HS-5 (cell line): ENCODE data around the gene PEX11A.
A peak's percentile ranks its signal among the peaks of the same experiment; 100 is the strongest.

Experiments
- DNase-seq: peaks from one replicate; pipeline ENCODE4 v3.0.0-alpha.2; 2012; ENCODE audit warnings: low read depth

The PEX11A gene

DNA sequence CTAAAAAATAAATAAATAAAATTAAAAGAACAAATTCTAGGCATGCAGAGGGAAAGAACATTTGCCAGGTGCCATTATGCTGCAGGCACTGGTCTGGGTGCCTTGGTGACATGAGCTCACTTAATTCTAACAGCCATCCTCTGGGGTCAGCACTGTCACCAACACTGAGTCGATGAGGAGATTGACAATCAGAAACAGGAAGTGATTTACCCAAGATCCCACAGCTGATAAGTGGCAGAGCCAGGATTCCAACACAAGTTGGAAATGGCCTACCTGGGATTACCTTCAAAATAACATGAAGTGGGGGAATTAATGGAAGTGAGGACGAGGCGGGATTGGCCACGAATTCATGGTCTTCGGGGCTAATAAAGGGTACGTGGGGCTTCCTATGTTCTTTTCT, 14.9 kb downstream of the PEX11A start:
- DNase-seq = no peak

DNA sequence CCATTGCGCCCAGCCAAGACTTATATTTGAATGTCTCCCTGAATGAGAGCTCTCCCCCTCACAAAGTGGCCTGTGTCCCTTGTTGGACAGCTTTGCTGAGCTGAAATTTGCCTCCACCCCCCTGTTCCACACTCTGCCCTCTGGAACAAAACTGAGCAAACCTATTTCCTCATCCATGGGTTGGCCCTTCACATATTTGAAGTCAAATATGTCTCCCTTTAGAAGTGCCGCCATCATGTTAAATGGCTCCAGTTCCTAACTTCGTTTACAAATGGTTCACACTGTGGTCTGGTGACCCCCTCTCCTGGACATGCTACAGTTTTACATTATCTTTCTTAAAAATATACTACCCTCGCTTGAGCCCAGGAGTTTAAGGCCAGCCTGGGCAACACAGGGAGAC, 16.0 kb downstream of the PEX11A start:
- no peak for DNase-seq

- DNase-seq = no peak
Measured at GRCh38 chr15:89673165-89673512, 17.4 kb downstream of the PEX11A start.

- DNase-seq = no peak
Measured at GRCh38 chr15:89672221-89673164, 18.1 kb downstream of the PEX11A start.

GRCh38 chr15:89671687-89672086, 18.9 kb downstream of the PEX11A start:
- no peak for DNase-seq

GRCh38 chr15:89670971-89671560, 19.5 kb downstream of the PEX11A start:
- no peak for DNase-seq

DNA sequence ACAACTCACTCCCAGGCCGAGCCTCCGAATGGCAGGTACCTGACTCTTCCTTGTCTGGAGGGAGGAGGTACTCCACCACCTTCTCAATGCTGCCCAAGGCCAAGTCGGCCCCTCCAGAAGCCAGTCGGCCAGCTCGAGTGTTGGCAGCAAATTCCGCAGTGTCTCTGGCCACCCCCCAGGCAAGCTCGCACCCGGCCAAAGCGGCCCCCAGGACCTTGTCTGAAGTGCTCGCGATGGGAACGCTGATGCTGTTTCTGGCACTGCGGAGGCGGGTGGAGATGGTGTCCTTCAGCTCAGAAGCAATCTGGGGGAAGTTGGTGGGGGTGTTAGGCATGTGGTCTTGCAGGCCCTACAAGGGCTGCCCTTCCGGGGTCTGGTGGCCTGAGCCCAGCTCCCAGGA, 20.6 kb downstream of the PEX11A start:
- no peak for DNase-seq

GRCh38 chr15:89669309-89669865, 21.2 kb downstream of the PEX11A start:
- DNase-seq = no peak

DNA sequence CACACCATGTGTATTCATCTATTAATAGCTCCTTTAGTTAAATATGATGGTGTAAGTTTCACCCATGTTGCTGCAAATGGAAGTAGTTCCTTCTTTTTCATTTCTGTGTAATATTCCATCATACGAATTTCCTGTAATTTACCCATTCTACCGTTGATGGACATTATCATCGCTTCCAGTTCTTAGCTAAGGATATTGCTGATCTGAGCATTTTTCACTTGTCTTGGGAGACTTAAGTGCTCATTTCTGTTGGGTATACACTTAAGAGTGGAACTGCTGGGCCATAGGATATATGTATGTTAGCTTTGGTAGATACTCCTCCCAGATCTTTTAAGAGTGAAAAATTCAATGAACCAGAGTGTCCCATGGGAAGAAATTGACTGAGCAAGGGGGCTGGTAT, 22.4 kb downstream of the PEX11A start:
- DNase-seq = no peak

DNA sequence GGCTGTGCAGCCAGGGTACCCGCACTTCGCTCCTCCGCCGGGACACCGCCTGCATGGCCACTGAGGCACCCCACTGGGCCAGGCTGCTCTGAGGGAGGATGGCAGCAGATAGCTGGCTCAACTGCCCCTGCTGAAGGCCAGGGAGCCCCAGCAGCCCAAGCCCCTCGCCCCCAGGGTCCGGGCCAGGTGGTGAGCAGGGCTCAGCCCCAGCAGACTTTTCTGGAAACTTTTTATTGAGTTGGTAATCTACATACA, 22.9 kb downstream of the PEX11A start:
- no peak for DNase-seq

DNA sequence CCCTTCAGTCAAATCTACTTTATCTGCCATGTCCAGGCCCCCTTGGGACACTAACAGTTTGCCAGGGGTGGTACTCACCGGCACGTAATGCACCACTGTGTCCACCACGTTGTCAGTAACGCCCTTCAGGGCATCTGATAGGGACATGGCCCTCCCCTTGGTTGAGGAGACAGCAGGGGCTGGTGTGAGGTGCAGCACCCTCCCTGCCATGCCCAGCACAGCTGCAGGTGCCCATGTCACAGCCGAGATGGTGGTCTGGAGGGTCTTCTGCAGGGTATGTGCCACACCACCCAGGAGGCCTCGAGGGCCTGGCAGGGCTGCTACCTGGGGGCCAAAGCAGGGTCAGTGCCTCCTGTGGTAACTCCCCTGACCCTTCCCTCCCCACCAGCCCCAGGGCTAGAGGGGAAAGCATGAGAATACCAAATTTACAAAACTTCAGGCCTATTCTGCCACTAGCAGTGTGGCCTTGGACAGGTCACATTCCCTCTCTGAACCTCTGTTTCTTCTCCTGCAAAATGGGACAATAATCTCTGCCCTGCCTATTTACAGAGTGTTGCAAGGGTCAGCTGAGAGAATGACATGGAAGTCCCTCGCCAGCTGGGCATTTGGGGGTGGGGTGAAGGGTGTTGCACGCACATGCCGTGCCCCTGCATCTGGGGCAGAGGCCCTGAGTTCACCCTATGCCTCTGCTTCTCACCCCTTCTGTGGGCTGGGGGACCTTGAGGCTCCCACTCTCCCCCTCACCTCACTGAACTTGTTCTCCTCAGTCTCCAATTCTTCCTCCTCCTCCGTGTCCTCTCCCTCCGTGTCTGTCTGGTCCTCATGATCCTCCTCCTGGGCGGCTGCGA, 23.5 kb downstream of the PEX11A start:
- DNase-seq = no peak

- no peak for DNase-seq
Measured at GRCh38 chr15:89666184-89666857, 24.2 kb downstream of the PEX11A start.

GRCh38 chr15:89665449-89666181, 24.9 kb downstream of the PEX11A start:
- DNase-seq = no peak

DNA sequence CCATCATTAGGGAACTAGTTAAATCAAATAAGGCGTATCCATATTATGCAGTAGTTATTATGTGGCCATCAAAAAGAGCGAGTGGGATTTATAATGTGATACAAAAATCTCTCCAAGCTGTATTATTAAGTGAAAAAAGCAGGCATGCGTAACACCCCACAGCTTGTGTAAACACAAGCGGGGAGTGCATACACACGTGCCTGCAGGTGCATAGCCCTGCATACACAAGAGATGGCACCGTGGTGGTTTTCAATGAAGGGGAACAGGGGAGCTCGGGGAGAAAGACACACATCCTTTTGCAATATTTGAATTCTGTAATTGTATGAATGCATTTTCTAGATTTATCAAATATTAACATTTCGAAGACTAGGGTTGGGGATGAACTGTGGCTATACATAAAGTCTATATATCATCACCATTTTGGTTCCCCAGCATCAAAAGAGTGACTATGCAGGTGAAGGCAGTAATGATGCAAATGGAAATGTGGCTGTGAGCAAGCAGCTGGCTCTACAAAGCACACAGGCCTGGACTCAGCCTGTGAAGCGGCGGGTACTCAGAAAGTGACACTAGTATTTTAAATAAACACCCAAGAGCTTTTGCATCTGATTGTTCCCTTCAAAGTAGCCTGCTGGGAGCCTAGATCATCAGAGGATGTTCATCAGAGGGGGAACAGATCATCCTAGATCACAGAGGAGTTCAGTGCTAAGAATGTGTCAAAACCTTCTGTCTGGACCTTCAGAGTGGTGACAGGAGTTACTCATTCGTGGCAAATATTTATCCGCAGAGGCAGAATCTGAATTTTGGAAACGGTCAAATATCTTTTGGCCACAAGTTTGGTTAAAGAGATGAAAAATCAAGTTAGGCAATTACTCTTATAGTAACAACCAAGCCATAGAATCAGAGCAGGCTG, 25.9 kb downstream of the PEX11A start:
- DNase-seq = no peak

DNA sequence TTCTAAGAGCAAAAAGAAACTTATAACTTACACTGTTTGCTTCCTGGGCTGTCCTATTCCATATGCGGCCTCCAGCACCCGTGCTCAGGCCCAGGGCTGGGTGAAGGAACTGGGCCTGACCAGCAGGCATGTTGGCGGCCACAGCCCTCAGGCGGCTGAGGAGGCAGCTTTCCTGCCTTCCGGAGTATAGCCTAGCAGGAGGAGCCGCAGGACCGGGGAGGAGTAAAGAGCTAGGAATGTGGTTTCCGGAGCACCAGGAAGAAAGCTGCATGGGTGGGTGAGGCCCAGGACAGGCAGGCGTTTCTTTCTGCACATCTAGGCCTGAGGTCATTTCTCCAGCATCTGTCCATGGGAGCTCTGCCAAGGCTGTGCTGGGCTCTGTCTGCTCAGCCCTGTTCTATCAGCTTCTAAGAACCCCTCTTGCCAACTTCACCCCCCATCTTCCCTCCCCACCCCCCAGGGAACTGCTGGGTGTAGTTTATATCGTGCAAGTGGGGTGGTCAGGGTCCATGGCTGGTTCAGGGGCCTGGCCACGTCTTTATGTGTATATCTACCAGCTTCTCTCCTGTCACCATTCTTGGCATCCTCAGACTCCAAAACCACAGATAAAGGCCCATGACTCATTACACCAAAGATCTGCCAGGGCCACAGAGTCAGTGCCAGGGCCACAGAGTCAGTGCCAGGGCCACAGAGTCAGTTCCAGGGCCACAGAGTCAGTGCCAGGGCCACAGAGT, 27.5 kb downstream of the PEX11A start:
- DNase-seq = peak; percentile 75

DNA sequence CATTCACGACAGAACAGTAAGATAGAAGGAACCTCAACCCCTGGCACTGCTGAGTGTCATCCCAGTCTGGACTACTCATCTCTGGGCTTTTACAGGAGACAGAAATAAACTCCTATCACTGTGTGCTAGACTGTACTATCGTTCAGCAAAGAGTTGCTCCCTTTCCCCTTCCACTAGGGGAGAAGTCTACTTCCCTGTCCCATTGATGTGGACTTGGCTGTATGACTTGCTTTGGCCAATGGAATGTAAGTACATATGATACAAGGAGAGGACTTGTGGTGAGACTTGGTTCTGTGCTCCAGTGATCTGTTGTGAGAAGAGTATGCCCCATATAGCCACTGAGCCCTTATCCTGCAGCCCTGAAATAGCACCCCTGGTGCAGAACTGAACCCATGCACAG, 30.0 kb downstream of the PEX11A start:
- no peak for DNase-seq

DNA sequence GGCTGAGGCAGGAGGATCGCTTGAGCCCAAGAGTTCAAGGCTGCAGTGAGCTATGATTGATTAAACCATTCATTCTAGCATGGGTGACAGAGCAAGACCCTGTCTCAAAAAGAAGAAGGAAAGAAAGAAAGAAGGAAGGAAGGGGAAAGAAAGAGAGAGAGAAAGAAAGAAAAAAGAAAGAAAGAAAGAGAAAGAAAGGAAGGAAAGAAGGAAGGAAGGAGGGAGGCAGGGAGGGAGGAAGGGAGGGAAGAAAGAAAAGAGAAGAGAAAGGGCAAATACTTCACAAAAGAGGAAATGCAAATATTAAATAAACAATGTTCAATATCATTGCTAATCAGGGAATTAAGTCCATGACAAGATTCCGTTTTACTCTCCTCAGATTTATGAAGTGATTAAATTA, 31.3 kb downstream of the PEX11A start:
- DNase-seq = no peak

DNA sequence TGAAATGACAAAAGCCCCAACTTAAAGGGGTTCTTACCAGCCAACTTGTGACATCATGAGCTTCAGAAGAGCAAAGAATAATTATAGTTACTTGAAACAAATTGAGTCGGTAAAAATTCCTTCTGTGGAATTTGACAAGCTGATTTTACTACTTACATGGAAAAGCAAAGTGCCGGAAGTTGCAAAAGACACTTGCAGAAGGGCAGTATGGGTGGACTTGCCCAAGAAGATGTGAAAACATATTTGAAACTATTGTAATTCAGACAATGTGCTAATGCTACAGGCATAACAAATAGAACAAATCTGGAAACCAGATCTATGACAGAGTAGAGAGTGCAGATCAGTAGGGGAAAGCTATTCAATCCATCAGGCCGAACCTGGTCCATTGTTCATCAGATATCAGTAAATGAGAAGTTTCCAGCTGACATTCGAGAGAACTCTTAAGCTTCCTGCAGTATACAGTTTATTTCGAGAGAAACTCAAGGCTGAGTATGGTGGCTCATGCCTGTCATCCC, 32.8 kb downstream of the PEX11A start:
- no peak for DNase-seq

DNA sequence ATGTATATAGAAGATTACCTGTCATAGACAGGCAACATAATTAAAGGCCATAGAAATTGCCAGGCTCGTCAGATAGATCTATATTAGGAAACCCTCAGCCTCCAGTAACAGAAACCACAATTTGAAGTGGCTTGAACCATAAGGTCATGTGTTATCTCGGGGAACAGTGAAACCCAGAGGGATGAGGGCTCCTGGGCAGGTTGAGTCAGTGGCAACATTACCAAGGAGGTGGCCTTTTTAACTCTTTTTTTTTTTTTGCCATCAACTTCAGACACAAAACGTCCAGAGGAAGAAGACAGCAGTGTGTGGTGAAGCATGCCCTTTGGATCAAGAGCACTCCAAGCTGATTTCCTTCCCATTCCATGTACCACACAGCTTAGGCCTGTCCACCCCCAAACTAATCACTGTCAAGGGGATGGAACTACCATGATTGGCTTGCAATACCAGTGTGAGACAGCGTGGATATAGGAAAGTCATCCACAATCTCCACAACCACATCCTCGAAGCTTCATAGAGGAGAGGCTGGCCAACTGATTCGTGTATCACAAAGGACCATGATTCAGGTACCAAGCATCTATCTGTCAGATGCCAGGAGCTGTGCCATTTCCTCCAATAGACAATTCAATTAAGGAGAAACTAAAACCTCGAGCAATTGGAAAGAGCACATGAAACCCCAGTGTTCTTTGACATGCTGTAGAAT, 34.3 kb downstream of the PEX11A start:
- peak; percentile 56 for DNase-seq
